Measurements from ENCODE around the gene ST7. TPM values are rescaled to one million over a fixed set of nuclear protein-coding genes. Genes with fewer than 3 reads are reported as not detected.

Gene ST7
- total RNA-seq, 4 donors from 2014 or later: 7.2 to 47.9 (median 19.1) TPM

GRCh38 chr7:117064688-117065087 is 111.4 kb downstream of the ST7 start:
- intact Hi-C loops (cut with DNase I; ENCODE audit: low total_unique reads): no loop called here
- Histone ChIP-seq H3K9me3 (no peaks in the 10 kb centered on the region), H3K27me3 (no peaks in the 10 kb centered on the region), H3K36me3 (no peaks in the 10 kb centered on the region), H3K4me1 (peaks cover 0 to 4% (median 0%) of the 10 kb centered on the region in 4 donors), H3K4me3 (no peak overlapping the region), H3K27ac (no peak overlapping the region)
- TF ChIP-seq, protein P1, sequence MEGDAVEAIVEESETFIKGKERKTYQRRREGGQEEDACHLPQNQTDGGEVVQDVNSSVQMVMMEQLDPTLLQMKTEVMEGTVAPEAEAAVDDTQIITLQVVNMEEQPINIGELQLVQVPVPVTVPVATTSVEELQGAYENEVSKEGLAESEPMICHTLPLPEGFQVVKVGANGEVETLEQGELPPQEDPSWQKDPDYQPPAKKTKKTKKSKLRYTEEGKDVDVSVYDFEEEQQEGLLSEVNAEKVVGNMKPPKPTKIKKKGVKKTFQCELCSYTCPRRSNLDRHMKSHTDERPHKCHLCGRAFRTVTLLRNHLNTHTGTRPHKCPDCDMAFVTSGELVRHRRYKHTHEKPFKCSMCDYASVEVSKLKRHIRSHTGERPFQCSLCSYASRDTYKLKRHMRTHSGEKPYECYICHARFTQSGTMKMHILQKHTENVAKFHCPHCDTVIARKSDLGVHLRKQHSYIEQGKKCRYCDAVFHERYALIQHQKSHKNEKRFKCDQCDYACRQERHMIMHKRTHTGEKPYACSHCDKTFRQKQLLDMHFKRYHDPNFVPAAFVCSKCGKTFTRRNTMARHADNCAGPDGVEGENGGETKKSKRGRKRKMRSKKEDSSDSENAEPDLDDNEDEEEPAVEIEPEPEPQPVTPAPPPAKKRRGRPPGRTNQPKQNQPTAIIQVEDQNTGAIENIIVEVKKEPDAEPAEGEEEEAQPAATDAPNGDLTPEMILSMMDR (IDR thresholded peaks at IDR 0.05): no peak
- TF ChIP-seq POLR2A (IDR thresholded peaks at IDR 0.05) (no peak), POLR2AphosphoS5 (IDR thresholded peaks at IDR 0.05) (no peak), EP300 (IDR thresholded peaks at IDR 0.05; ENCODE audit: low read depth) (no peak)
- no peak for DNase-seq
- WGBS, 2 donors (ENCODE audit: low coverage in 1 of 2): 96% methylated on average over 3 of the region's 3 CpGs
- in situ Hi-C loops (cut with MboI; ENCODE audit: low pct_ligation_motif_present in 1 of 4, low pct_unique_long_range_greater_than_20kb in 1 of 4, low sequenced_read_pairs in 3 of 4): no loop called here

DNA sequence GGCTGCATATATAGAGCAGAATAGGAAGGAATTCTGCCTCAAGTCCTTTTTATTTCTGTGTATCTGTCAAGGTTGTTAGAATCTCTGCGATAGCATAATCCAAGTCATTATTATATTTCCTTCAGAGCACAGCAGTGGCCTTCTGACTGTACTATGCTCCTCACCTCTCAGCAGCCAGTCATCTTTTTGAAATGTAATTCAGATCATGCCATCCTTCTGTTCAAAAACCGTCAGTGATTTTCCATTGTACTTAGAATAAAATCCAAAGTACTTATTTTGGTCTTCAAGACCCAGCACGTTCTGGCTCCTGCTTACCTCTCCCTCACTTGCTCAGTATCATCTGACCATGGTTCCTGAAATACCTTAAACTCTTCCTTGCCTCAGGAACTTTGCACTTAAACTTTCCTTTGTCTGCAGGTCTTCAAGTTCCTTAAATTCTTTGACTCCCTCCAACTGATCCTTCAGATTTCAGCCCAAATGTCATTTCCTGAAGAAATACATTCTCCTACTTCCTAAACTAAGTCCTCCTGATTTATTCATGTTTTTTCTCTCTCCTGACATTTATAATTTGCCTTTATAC is 112.4 kb downstream of the ST7 start:
- no peak for TF ChIP-seq EP300 (IDR thresholded peaks at IDR 0.05; ENCODE audit: low read depth)
- TF ChIP-seq, protein P1 (IDR thresholded peaks at IDR 0.05): no peak
- TF ChIP-seq POLR2A (IDR thresholded peaks at IDR 0.05): no peak
- TF ChIP-seq POLR2AphosphoS5 (IDR thresholded peaks at IDR 0.05): no peak
- intact Hi-C loops (cut with DNase I; ENCODE audit: low total_unique reads): no loop called here
- Histone ChIP-seq H3K27me3 (no peaks in the 10 kb centered on the region), H3K4me1 (peaks cover 0 to 4% (median 0%) of the 10 kb centered on the region in 4 donors), H3K36me3 (no peaks in the 10 kb centered on the region), H3K9me3 (no peaks in the 10 kb centered on the region), H3K4me3 (no peak overlapping the region), H3K27ac (no peak overlapping the region)
- in situ Hi-C loops (cut with MboI; ENCODE audit: low pct_ligation_motif_present in 1 of 4, low pct_unique_long_range_greater_than_20kb in 1 of 4, low sequenced_read_pairs in 3 of 4): no loop called here
- DNase-seq: no peak
- WGBS, 2 donors (ENCODE audit: low coverage in 1 of 2): 86 to 90% methylated on average over 3 of the region's 3 CpGs

GRCh38 chr7:117066668-117067067 is 113.4 kb downstream of the ST7 start:
- intact Hi-C loops (cut with DNase I; ENCODE audit: low total_unique reads): no loop called here

GRCh38 chr7:117067340-117067739 is 114.0 kb downstream of the ST7 start:
- H3K9me3 ChIP-seq: no peaks in the 10 kb centered on the region
- H3K4me1 ChIP-seq: peaks cover 0 to 4% (median under 1%) of the 10 kb centered on the region in 4 donors
- WGBS, 2 donors (ENCODE audit: low coverage in 1 of 2): 89 to 100% methylated on average over 1 of the region's 1 CpG
- no peaks in the 10 kb centered on the region for H3K36me3 ChIP-seq
- no peak overlapping the region for H3K4me3 ChIP-seq
- intact Hi-C loops (cut with DNase I; ENCODE audit: low total_unique reads): no loop called here
- TF ChIP-seq, protein P1 (IDR thresholded peaks at IDR 0.05): no peak
- TF ChIP-seq POLR2AphosphoS5 (IDR thresholded peaks at IDR 0.05) (no peak), EP300 (IDR thresholded peaks at IDR 0.05; ENCODE audit: low read depth) (no peak), POLR2A (IDR thresholded peaks at IDR 0.05) (no peak)
- H3K27me3 ChIP-seq: no peaks in the 10 kb centered on the region
- DNase-seq: no peak
- no peak overlapping the region for H3K27ac ChIP-seq
- in situ Hi-C loops (cut with MboI; ENCODE audit: low pct_ligation_motif_present in 1 of 4, low pct_unique_long_range_greater_than_20kb in 1 of 4, low sequenced_read_pairs in 3 of 4): no loop called here

More at GRCh38 chr7:117066668-117067067, 113.4 kb downstream of the ST7 start:
- no peaks in the 10 kb centered on the region for H3K9me3 ChIP-seq
- no peaks in the 10 kb centered on the region for H3K27me3 ChIP-seq
- in situ Hi-C loops (cut with MboI; ENCODE audit: low pct_ligation_motif_present in 1 of 4, low pct_unique_long_range_greater_than_20kb in 1 of 4, low sequenced_read_pairs in 3 of 4): no loop called here
- WGBS, 2 donors (ENCODE audit: low coverage in 1 of 2): 89 to 100% methylated on average over 1 to 3 of the region's 3 CpGs
- TF ChIP-seq EP300 (IDR thresholded peaks at IDR 0.05; ENCODE audit: low read depth) (no peak), POLR2AphosphoS5 (IDR thresholded peaks at IDR 0.05) (no peak), POLR2A (IDR thresholded peaks at IDR 0.05) (no peak)
- TF ChIP-seq, protein P1 (IDR thresholded peaks at IDR 0.05): no peak
- H3K27ac ChIP-seq: no peak overlapping the region
- H3K36me3 ChIP-seq: no peaks in the 10 kb centered on the region
- no peak for DNase-seq
- H3K4me3 ChIP-seq: no peak overlapping the region
- peaks cover 0 to 4% (median 0%) of the 10 kb centered on the region in 4 donors for H3K4me1 ChIP-seq

All from transverse colon (tissue), 4 donors.